Posterior cingulate gyrus (tissue), 11 donors: ENCODE data around the gene FANCC.

Experiments used
- DNase-seq, 10 donors: peaks; one replicate each; pipeline versions ENCODE4 v3.0.0 to v3.0.0-alpha.2; 2020 to 2021; ENCODE audit warnings: mixed read lengths in 3 of 10
- intact Hi-C: fragments of 100-400 bp; cut with DNase I; formaldehyde crosslinking; loops from one replicate; pipeline ENCODE4 v1.15.1; 2023

The FANCC gene

GRCh38 chr9:95165004-95165403 lies 152.5 kb downstream of the FANCC start:
- DNase-seq: no peak
- intact Hi-C loops: no loop called here

GRCh38 chr9:95157481-95158151 lies 159.9 kb downstream of the FANCC start:
- DNase-seq: no peak
- intact Hi-C loops: no loop called here

- intact Hi-C loops: no loop called here
Observed at GRCh38 chr9:95156074-95156473, 161.4 kb downstream of the FANCC start.

GRCh38 chr9:95155220-95155619 lies 162.3 kb downstream of the FANCC start:
- no peak for DNase-seq
- intact Hi-C loops: no loop called here

More at GRCh38 chr9:95156074-95156473, 161.4 kb downstream of the FANCC start:
- DNase-seq: no peak

GRCh38 chr9:95150903-95151302 lies 166.6 kb downstream of the FANCC start:
- no peak for DNase-seq
- intact Hi-C loops: no loop called here

GRCh38 chr9:95148208-95148520 lies 169.3 kb downstream of the FANCC start:
- DNase-seq: no peak
- intact Hi-C loops: no loop called here

- intact Hi-C loops: loop anchor here (2.0 kb wide), 1 partner anchor 63 kb away; no protein-coding TSS in a partner anchor
- DNase-seq: no peak
Observed at GRCh38 chr9:95147452-95148207, 169.9 kb downstream of the FANCC start.

- no peak for DNase-seq
- intact Hi-C loops: no loop called here
Observed at GRCh38 chr9:95143591-95144561, 173.6 kb downstream of the FANCC start.

- intact Hi-C loops: no loop called here
Observed at GRCh38 chr9:95142728-95143127, 174.8 kb downstream of the FANCC start.

GRCh38 chr9:95142315-95142714 lies 175.2 kb downstream of the FANCC start:
- no peak for DNase-seq
- intact Hi-C loops: no loop called here

More at GRCh38 chr9:95142728-95143127, 174.8 kb downstream of the FANCC start:
- no peak for DNase-seq

GRCh38 chr9:95140821-95141220 lies 176.7 kb downstream of the FANCC start:
- DNase-seq: no peak
- intact Hi-C loops: no loop called here

- intact Hi-C loops: no loop called here
- no peak for DNase-seq
Observed at GRCh38 chr9:95139126-95139525, 178.4 kb downstream of the FANCC start.

- intact Hi-C loops: no loop called here
- no peak for DNase-seq
Observed at GRCh38 chr9:95138474-95138873, 179.0 kb downstream of the FANCC start.

- intact Hi-C loops: no loop called here
- DNase-seq: no peak
Observed at GRCh38 chr9:95137587-95138145, 179.8 kb downstream of the FANCC start.

GRCh38 chr9:95135756-95136155 lies 181.8 kb downstream of the FANCC start:
- no peak for DNase-seq
- intact Hi-C loops: no loop called here

GRCh38 chr9:95134457-95134881 lies 183.0 kb downstream of the FANCC start:
- DNase-seq: no peak
- intact Hi-C loops: no loop called here

- DNase-seq: no peak
- intact Hi-C loops: no loop called here
Observed at GRCh38 chr9:95133325-95133705, 184.2 kb downstream of the FANCC start.

- intact Hi-C loops: no loop called here
- no peak for DNase-seq
Observed at GRCh38 chr9:95132366-95133324, 184.9 kb downstream of the FANCC start.
